Measurements from ENCODE around the gene FOXA2.

FOXA2 gene

GRCh38 chr20:22583773-22584521 is 425 bp downstream of the FOXA2 start:
- DNase-seq, result no peak

DNA sequence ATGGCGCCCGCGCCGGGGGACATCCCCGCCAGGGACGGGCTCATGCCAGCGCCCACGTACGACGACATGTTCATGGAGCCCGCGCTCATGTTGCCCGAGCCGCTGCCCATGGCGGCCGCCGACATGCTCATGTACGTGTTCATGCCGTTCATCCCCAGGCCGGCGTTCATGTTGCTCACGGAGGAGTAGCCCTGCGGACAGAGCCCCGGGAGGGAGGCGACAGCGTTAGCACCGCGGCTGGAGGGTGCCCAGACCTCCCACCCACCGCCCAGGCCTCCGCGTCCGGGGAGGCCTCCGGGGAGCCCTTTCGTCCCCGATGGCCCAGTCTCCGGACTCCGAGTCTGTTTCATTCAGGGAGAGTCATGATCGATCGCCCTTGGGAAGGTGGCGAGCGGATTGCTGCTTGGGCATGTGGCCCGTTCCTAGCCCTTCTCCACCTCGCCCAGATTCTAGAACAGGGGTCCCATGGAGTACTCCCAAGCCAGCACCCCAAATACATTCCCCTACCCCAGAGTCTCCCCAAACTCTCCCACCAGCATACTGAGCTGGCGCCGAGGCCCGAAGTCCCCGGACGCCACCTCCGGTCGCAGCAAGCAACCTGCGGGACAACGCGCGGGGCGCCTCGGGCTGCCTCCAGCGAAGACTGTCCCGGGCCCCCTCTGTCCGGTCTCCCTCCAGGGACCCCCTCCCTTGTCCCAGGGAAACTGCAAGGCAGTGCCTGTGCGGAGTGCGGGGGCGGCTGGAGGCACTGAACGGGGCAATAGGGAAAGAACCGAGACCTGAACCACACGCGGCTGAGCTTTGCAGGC is 1.2 kb downstream of the FOXA2 start:
- no peak for DNase-seq

DNA sequence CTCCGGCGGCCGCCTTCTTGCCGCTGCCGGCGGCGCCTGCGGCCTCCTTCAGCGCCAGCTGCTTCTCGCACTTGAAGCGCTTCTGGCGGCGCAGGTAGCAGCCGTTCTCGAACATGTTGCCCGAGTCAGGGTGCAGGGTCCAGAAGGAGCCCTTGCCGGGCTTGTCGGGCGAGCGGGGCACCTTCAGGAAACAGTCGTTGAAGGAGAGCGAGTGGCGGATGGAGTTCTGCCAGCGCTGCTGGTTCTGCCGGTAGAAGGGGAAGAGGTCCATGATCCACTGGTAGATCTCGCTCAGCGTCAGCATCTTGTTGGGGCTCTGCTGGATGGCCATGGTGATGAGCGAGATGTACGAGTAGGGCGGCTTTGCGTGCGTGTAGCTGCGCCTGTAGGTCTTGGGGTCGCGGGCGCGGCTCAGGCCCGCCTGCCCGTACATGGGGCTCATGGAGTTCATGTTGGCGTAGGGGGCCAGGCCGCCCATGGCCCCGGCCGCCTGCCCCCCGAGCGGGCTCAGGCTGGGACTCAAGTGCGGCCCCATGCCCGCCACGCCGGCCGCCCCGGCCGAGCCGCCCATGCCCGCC is 1.9 kb downstream of the FOXA2 start:
- DNase-seq, result no peak

- DNase-seq, result no peak
Observed at GRCh38 chr20:22581437-22582385, 2.7 kb downstream of the FOXA2 start.

- DNase-seq, result no peak
Observed at GRCh38 chr20:22579711-22580697, 4.4 kb downstream of the FOXA2 start.

DNA sequence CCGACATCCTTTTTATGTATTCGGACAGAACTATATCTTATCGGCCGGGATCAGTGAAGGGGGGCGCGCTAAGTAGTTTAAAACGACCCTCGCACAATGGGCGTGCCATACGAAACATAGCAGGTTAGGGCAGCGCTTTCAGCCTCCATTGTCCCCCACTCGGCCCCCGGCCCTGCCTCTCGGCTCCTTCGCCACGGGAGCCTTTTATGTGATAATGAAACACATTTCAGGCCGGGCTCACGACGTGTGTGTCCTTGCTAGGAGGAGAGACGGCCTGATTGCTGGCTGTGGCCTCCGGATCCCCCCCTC is 5.3 kb downstream of the FOXA2 start:
- DNase-seq, result no peak

GRCh38 chr20:22578221-22579118 is 5.9 kb downstream of the FOXA2 start:
- no peak for DNase-seq

DNA sequence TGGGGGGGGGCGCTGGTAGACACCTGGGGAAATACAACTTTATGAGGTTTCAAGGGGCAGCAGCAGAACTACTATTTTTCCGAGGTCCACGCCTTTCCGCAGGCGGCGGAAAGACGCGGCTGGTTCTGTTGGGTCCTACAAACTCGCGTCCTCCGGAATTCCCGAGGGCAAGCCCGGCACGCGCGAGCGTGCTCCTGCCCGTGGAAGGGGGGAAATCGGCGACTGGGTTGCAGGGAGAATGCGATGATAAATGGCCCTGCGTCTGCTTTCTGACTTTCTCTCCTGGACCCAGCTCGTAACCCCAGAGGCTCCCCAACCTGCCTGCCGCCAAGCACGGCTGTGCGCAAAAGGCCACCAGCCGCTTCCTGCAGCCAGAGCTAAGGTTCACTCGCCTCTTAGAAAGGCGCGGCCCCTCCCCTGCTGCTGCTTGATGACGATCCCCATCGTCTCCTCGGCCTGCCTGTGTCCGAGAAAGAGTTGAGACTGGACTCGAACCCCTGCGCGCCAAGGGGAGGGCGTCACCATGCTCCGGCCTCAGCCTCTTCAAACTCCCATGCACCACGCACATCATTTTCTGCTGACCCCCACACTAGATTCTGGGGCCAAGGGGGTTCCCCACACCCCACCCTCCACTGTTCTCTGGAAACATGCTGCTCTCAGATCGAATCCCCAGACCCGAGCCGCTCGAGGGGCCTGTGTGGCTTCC is 6.7 kb downstream of the FOXA2 start:
- no peak for DNase-seq

DNA sequence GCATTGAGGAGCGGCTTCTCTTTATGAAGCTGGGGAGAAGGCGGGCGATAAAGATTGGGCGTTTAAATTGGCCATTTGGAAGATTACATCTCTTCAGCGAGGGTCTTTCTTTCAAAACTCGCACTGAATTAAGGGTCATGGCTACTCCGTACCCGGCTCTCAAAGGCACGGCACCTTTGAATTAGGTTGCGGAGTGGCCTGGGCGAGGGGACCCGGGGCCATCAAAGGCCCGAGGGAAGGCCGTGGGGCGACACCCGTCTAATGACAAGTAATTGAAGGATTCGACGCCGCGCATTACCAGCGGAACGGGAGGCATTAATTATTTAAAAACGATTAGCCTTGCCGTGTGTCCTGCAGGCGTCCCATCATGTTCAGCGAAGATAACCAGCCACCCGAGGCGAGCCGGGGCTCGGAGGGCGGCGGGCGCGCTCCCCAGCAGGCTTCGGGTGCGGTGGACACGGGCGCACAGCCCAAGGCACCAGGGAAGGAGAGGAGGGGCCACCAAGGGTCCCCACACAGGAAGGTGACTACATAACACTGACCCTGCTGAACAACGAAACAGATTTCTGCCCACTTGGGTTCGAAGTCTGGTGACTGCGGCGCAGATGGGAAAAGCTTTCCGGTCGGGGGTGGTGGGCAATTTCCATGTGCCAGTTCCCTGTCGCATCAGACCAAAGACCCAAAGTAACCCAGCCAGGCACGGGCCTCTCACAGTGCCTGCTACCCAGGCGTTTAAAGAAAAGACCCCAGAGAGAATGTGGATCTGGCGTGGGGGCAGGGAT is 7.4 kb downstream of the FOXA2 start:
- no peak for DNase-seq

DNA sequence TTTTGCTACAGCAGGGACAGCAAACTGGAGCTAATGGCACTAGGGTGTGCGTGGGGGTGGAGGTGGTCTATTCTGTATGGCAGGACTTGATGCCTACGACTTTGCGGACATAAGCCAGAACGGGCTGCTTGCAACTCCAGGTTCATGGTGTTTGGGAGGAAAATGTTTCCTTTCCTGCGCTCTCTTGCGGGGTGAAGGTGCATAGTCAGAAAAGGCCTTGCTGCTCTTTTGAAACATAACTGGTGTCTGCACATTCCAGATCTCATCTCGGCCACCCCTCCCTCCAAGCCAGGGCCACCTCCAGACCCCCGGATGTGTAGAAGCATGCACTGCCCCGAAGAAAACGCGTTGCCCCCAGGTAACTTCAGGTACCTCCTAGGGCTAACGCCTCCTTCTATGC is 8.1 kb downstream of the FOXA2 start:
- no peak for DNase-seq

DNA sequence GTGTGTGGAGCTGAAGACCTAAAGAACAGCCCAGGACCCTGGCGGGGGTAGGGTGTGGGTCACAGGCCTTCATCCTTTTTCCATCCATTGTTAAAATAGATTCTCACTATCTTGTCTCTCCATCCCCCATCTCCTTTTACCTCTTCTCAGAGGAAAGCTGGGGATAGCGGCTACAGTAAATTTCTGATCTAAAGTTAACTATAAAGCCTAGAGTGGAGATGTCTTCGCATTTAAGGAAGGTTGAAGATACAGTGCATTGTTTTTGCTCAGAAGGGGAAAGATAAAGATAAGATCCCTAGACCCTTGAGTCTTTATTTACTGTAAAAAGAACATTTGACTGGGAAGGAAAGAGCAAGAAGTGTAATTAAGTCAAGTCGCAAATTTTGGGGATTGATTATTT is 8.6 kb downstream of the FOXA2 start:
- DNase-seq, result no peak

DNA sequence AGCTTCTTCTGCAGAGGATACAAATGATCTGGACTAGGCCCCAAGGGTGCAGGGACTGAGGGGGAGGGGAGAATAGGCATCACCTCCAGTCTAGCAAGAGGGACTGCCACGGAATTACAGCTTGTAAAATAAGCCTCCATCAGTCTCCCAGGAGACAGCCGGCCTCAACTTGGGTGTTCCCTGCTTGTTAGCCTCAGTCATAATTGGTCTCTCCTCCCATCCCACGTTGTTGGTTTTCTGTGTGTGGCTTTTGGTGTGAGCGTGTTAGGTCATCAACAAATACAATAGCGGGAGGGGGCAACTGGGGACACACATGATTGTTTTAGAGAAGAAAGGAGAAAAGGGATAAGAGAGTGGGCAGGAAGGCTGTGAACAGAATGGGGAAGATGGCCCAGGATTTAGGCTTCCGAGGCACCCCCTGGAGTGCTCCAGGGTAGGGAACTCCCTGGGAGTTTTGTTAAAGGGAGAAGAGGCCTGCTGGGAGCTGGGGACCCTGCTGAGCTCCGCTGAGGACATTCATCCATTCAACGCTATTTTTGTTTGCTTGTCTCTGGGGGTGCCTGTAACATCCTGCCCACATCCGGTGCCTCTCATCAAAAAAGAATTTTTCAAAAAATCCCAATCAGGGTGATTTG is 9.2 kb downstream of the FOXA2 start:
- DNase-seq, result no peak

- no peak for DNase-seq
Observed at GRCh38 chr20:22574545-22575086, 9.8 kb downstream of the FOXA2 start.

- no peak for DNase-seq
Observed at GRCh38 chr20:22572491-22572890, 11.9 kb downstream of the FOXA2 start.

DNA sequence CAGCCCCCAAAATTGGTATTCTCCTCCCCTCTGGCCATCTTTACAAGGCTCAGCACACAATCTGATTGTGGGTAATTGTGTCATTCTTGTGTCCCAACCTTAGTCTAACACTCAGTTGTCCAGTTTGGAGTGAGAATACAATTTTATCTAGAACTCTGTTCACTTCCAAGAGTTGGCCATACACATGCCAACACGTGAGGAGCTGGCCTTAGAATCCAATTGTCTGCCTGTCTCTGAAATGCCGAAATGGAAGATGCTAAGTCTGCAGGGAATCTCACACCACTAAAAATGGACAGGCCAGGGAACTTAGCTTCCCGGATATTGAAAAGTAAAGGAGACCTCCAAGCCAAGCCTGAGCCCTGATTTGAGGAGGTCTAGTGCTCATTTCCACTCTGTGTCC is 12.3 kb downstream of the FOXA2 start:
- DNase-seq, result no peak

GRCh38 chr20:22569353-22569752 is 15.0 kb downstream of the FOXA2 start:
- no peak for DNase-seq

GRCh38 chr20:22568872-22569344 is 15.5 kb downstream of the FOXA2 start:
- no peak for DNase-seq

Data from CD4-positive, alpha-beta T cell treated with Interferon gamma for 1 hour (primary cell).